Measurements from ENCODE around the gene DNAAF8. TPM values are rescaled to one million over a fixed set of nuclear protein-coding genes. Genes with fewer than 3 reads are reported as not detected.

Gene DNAAF8
- total and polyA plus RNA-seq, 7 donors = 0.42 to 2.1 (median 1.2) TPM; not detected in 1

- H3K4me3 ChIP-seq = peak overlapping the region; percentile 87
- peaks cover 9% of the 10 kb centered on the region for H3K4me1 ChIP-seq
- 28 to 34% (median 31%) methylated on average over 17 of the region's 17 CpGs for WGBS, 3 donors
- peak overlapping the region; percentile 82 for H3K27ac ChIP-seq
- peaks cover 2 to 37% of the 10 kb centered on the region in 2 donors for H3K36me3 ChIP-seq (ENCODE audit: insufficient read depth in 1 of 2, low read depth in 1 of 2)
- intact Hi-C loops (cut with DNase I) = no loop called here
- H3K27me3 ChIP-seq (ENCODE audit: insufficient read depth in 3 of 3, low read length in 2 of 3) = no peaks in the 10 kb centered on the region
- no peak for ATAC-seq
- TF ChIP-seq CTCF (IDR thresholded peaks at IDR 0.05) = no peak
- DNase-seq = peak in 1 of 2 donors; percentile 46
- no peaks in the 10 kb centered on the region for H3K9me3 ChIP-seq
Observed at GRCh38 chr16:4733211-4733742, 1.1 kb upstream of the DNAAF8 start.

- intact Hi-C loops (cut with DNase I) = no loop called here
- DNase-seq (peak in 1 of 2 donors; percentile 37), ATAC-seq (peak in 1 of 4 donors; percentile 2)
- Histone ChIP-seq H3K27ac (peak overlapping the region; percentile 82), H3K4me1 (peaks cover 9% of the 10 kb centered on the region), H3K9me3 (no peaks in the 10 kb centered on the region), H3K36me3 (ENCODE audit: insufficient read depth in 1 of 2, low read depth in 1 of 2) (peaks cover 2 to 33% of the 10 kb centered on the region in 2 donors), H3K4me3 (peak overlapping the region; percentile 87), H3K27me3 (ENCODE audit: insufficient read depth in 3 of 3, low read length in 2 of 3) (no peaks in the 10 kb centered on the region)
- WGBS, 3 donors = 0% methylated on average over 17 to 19 of the region's 19 CpGs
- TF ChIP-seq CTCF (IDR thresholded peaks at IDR 0.05) = no peak
Observed at GRCh38 chr16:4733747-4734062, 632 bp upstream of the DNAAF8 start.

- Histone ChIP-seq H3K4me1 (peaks cover 9% of the 10 kb centered on the region), H3K4me3 (peak overlapping the region; percentile 87), H3K9me3 (no peaks in the 10 kb centered on the region), H3K27me3 (ENCODE audit: insufficient read depth in 3 of 3, low read length in 2 of 3) (no peaks in the 10 kb centered on the region), H3K27ac (peak overlapping the region; percentile 82), H3K36me3 (ENCODE audit: insufficient read depth in 1 of 2, low read depth in 1 of 2) (peaks cover 2 to 20% of the 10 kb centered on the region in 2 donors)
- intact Hi-C loops (cut with DNase I) = no loop called here
- WGBS, 3 donors = 6 to 7% (median 6%) methylated on average over 32 to 38 of the region's 38 CpGs
- DNase-seq = peak; percentile 90 to 94
- TF ChIP-seq CTCF (IDR thresholded peaks at IDR 0.05) = no peak
- ATAC-seq = peak; percentile 77 to 88 (median 79)
Observed at GRCh38 chr16:4734730-4735535, 596 bp downstream of the DNAAF8 start.

GRCh38 chr16:4736546-4736945, 2.2 kb downstream of the DNAAF8 start:
- no peak for ATAC-seq
- WGBS, 3 donors = 81 to 90% (median 85%) methylated on average over 4 of the region's 4 CpGs

More at GRCh38 chr16:4736546-4736945, 2.2 kb downstream of the DNAAF8 start:
- Histone ChIP-seq H3K27me3 (ENCODE audit: insufficient read depth in 3 of 3, low read length in 2 of 3) (no peaks in the 10 kb centered on the region), H3K36me3 (ENCODE audit: insufficient read depth in 1 of 2, low read depth in 1 of 2) (peaks cover 0 to 7% of the 10 kb centered on the region in 2 donors), H3K9me3 (no peaks in the 10 kb centered on the region), H3K27ac (no peak overlapping the region), H3K4me3 (no peak overlapping the region), H3K4me1 (peaks cover 9% of the 10 kb centered on the region)
- intact Hi-C loops (cut with DNase I) = no loop called here
- TF ChIP-seq CTCF (IDR thresholded peaks at IDR 0.05) = no peak
- DNase-seq = peak in 1 of 2 donors; percentile 45

All from psoas muscle (tissue), 8 donors.